IPS-20b (cell line): ENCODE measurements around the gene NACAD.

Experiments
- H3K27ac ChIP-seq: one replicate; pipeline ENCODE4 v1.5.1; 2013; ENCODE audit warnings: low read length
- H3K27me3 ChIP-seq: 2 replicates; pipeline ENCODE4 v1.6.1; 2013; ENCODE audit warnings: mild to moderate bottlenecking, low read length, inconsistent platforms; ENCODE audit not compliant: insufficient read depth
- H3K36me3 ChIP-seq: 2 replicates; pipeline ENCODE4 v1.6.1; 2013; ENCODE audit warnings: low read depth, mild to moderate bottlenecking, inconsistent platforms, low read length, moderate library complexity; ENCODE audit not compliant: insufficient read depth
- H3K4me1 ChIP-seq: 2 replicates; pipeline ENCODE4 v1.6.1; 2013; ENCODE audit warnings: mild to moderate bottlenecking, control low read depth, inconsistent platforms, low read length, moderate library complexity; ENCODE audit not compliant: insufficient read depth
- H3K4me3 ChIP-seq: 2 replicates; pipeline ENCODE4 v1.5.1; 2013; ENCODE audit warnings: mild to moderate bottlenecking, low read length, inconsistent platforms
- H3K9ac ChIP-seq: 2 replicates; pipeline ENCODE4 v1.6.1; 2013; ENCODE audit warnings: low read depth, mild to moderate bottlenecking, inconsistent platforms, low read length, moderate library complexity
- H3K9me3 ChIP-seq: 2 replicates; pipeline ENCODE4 v1.6.1; 2013; ENCODE audit warnings: mild to moderate bottlenecking, low read depth, low read length, inconsistent platforms; ENCODE audit not compliant: insufficient read depth

Gene NACAD

GRCh38 chr7:45084901-45085618 is 3.7 kb downstream of the NACAD start:
- Histone ChIP-seq H3K36me3 (no peaks in the 10 kb centered on the region), H3K27ac (no peak overlapping the region), H3K9ac (no peak overlapping the region)

GRCh38 chr7:45084336-45084735 is 4.4 kb downstream of the NACAD start:
- no peaks in the 10 kb centered on the region for H3K9me3 ChIP-seq
- no peaks in the 10 kb centered on the region for H3K36me3 ChIP-seq
- peaks cover 14% of the 10 kb centered on the region for H3K27me3 ChIP-seq
- H3K27ac ChIP-seq: no peak overlapping the region
- no peaks in the 10 kb centered on the region for H3K4me1 ChIP-seq
- no peak overlapping the region for H3K4me3 ChIP-seq
- H3K9ac ChIP-seq: no peak overlapping the region

More at GRCh38 chr7:45084901-45085618, 3.7 kb downstream of the NACAD start:
- Histone ChIP-seq H3K4me1 (no peaks in the 10 kb centered on the region), H3K9me3 (no peaks in the 10 kb centered on the region), H3K27me3 (peaks cover 20% of the 10 kb centered on the region), H3K4me3 (no peak overlapping the region)

DNA sequence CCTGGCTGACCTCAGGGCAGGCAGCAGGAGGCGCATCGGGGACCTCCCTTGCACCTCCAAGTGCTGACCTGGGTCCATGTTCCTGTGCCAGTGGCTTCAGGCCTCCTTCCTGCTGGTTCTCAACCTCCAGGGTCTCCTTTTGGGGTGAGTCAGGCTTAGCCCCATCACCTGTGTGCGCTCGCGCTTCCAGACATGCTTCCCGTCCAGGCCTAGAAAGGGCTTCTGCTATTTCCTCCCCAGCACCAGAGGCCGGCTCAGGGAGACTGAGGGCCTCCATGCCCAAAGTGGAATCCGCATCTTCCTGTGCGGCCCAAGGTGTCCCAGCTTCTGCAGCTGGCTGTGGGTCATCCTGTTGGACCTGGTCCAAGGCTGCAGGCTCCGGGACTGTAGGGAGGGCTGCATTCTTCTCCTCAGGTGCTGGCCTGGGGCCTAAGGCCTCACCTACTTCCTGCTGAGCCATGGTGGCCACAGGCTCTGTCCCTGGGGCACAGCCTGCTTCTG is 5.9 kb downstream of the NACAD start:
- H3K27me3 ChIP-seq: peaks cover 8% of the 10 kb centered on the region
- no peak overlapping the region for H3K4me3 ChIP-seq
- H3K4me1 ChIP-seq: no peaks in the 10 kb centered on the region
- H3K27ac ChIP-seq: no peak overlapping the region
- H3K9me3 ChIP-seq: no peaks in the 10 kb centered on the region
- H3K9ac ChIP-seq: no peak overlapping the region
- peaks cover 1% of the 10 kb centered on the region; the same call in 1 of the 2 replicates for H3K36me3 ChIP-seq

GRCh38 chr7:45082031-45082830 is 6.5 kb downstream of the NACAD start:
- H3K36me3 ChIP-seq: peaks cover 4% of the 10 kb centered on the region; the same call in 1 of the 2 replicates
- H3K27ac ChIP-seq: no peak overlapping the region
- peaks cover 1% of the 10 kb centered on the region; the same call in 1 of the 2 replicates for H3K27me3 ChIP-seq
- H3K9ac ChIP-seq: no peak overlapping the region
- no peak overlapping the region for H3K4me3 ChIP-seq
- no peaks in the 10 kb centered on the region for H3K4me1 ChIP-seq
- H3K9me3 ChIP-seq: no peaks in the 10 kb centered on the region

GRCh38 chr7:45081670-45081974 is 7.1 kb downstream of the NACAD start:
- H3K27ac ChIP-seq: no peak overlapping the region
- no peak overlapping the region for H3K4me3 ChIP-seq
- no peaks in the 10 kb centered on the region for H3K9me3 ChIP-seq
- H3K27me3 ChIP-seq: no peaks in the 10 kb centered on the region
- no peaks in the 10 kb centered on the region for H3K4me1 ChIP-seq
- peaks cover 8% of the 10 kb centered on the region; the same call in 1 of the 2 replicates for H3K36me3 ChIP-seq
- no peak overlapping the region for H3K9ac ChIP-seq

- no peaks in the 10 kb centered on the region for H3K4me1 ChIP-seq
- no peak overlapping the region for H3K27ac ChIP-seq
- no peaks in the 10 kb centered on the region for H3K9me3 ChIP-seq
- no peak overlapping the region for H3K4me3 ChIP-seq
- no peak overlapping the region for H3K9ac ChIP-seq
- no peaks in the 10 kb centered on the region for H3K27me3 ChIP-seq
- H3K36me3 ChIP-seq: peaks cover 11% of the 10 kb centered on the region; the same call in 1 of the 2 replicates
Measured at GRCh38 chr7:45080958-45081669, 7.7 kb downstream of the NACAD start.

DNA sequence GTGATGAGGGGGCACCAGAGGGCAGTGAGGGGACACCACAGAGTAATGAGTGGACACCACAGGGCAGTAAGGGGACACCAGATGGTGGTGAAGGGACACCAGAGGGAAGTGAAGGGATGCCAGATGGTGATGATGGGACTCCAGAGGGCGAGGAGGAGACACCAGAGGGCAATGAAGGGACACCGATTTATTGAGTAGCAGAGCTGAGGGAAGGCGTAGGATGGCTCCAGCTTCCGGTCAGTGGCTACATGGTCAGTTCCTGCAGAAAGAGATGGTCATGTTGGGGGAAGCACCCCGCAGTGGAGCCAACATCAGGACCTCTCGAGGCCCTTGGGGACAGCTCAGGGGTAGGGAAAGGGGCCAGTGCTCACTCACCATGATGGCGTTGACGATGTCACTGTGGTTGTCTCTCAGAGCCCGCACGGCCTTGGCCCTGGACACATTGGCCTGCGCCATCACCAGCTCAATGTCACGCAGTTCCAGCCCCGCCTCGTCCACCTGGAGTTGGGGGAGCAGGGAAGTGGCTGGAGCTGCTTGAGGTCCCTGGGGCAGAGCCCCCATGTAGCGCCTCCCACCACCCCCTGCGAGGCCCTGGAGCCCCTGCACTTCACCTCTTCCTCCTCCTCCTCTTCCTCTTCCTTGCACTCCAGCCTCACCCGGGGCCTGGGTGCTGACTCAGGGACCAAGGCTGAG is 8.4 kb downstream of the NACAD start:
- no peaks in the 10 kb centered on the region for H3K4me1 ChIP-seq
- no peak overlapping the region for H3K4me3 ChIP-seq
- peaks cover 18% of the 10 kb centered on the region; the same call in 1 of the 2 replicates for H3K36me3 ChIP-seq
- H3K27me3 ChIP-seq: no peaks in the 10 kb centered on the region
- H3K27ac ChIP-seq: no peak overlapping the region
- H3K9ac ChIP-seq: no peak overlapping the region
- no peaks in the 10 kb centered on the region for H3K9me3 ChIP-seq

DNA sequence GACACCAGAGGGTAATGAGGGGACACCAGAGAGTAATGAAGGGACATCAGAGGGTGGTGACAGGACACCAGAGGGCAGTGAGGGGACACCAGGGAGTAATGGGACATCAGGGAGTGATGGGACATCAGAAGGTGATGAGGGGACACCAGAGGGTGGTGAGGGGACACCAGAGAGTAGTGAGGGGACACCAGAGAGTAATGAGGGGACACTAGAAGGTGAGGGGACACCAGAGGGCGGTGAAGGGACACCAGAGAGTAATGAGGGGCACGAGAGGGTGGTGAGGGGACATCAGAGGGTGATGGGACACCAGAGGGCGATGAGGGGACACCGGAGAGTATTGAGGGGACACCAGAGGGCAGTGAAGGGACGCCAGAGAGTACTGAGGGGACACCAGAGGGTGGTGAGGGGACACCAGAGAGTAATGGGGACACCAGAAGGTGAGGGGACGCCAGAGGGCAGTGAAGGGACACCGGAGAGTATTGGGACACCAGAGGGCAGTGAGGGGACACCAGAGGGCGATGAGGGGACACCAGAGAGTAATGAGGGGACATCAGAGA is 10.6 kb downstream of the NACAD start:
- H3K36me3 ChIP-seq: peaks cover 38% of the 10 kb centered on the region; the same call in 1 of the 2 replicates
- H3K9me3 ChIP-seq: no peaks in the 10 kb centered on the region
- no peak overlapping the region for H3K4me3 ChIP-seq

GRCh38 chr7:45077579-45077978 is 11.2 kb downstream of the NACAD start:
- Histone ChIP-seq H3K4me1 (no peaks in the 10 kb centered on the region), H3K36me3 (peaks cover 45% of the 10 kb centered on the region; the same call in 1 of the 2 replicates), H3K27me3 (no peaks in the 10 kb centered on the region), H3K9me3 (no peaks in the 10 kb centered on the region), H3K4me3 (no peak overlapping the region), H3K9ac (no peak overlapping the region), H3K27ac (no peak overlapping the region)

More for the DNA sequence above, 10.6 kb downstream of the NACAD start:
- Histone ChIP-seq H3K4me1 (no peaks in the 10 kb centered on the region), H3K27me3 (no peaks in the 10 kb centered on the region), H3K27ac (no peak overlapping the region), H3K9ac (no peak overlapping the region)

GRCh38 chr7:45076946-45077345 is 11.8 kb downstream of the NACAD start:
- no peaks in the 10 kb centered on the region for H3K4me1 ChIP-seq

More at GRCh38 chr7:45076946-45077345, 11.8 kb downstream of the NACAD start:
- Histone ChIP-seq H3K9ac (no peak overlapping the region), H3K9me3 (no peaks in the 10 kb centered on the region), H3K27me3 (no peaks in the 10 kb centered on the region), H3K36me3 (peaks cover 46% of the 10 kb centered on the region; the same call in 1 of the 2 replicates), H3K4me3 (no peak overlapping the region), H3K27ac (no peak overlapping the region)
